SU-DHL-6 (cell line): Measurements from ENCODE around the gene SLC6A8.
A peak's percentile ranks its signal among the peaks of the same experiment; 100 is the strongest.

Experiments used
- H2AFZ ChIP-seq: fragments of 200-600 bp; sonication (generic); 2 replicates; pipeline ENCODE4 v1.6.1; 2014; ENCODE audit warnings: low read depth, mild to moderate bottlenecking, moderate library complexity, mixed read lengths, antibody characterized with exemption, low read length; ENCODE audit not compliant: severe bottlenecking
- H3F3A ChIP-seq: fragments of 200-600 bp; shearing (Covaris generic); 2 replicates; pipeline ENCODE4 v1.6.0; 2016; ENCODE audit warnings: antibody characterized with exemption, mild to moderate bottlenecking; ENCODE audit not compliant: insufficient read depth
- H3K27ac ChIP-seq: fragments of 200-600 bp; sonication (generic); 2 replicates; pipeline ENCODE4 v1.5.1; 2016; ENCODE audit warnings: low read depth, mild to moderate bottlenecking, low read length, moderate library complexity, mixed read lengths
- H3K27me3 ChIP-seq: fragments of 200-600 bp; sonication (generic), shearing (Covaris generic); 2 replicates; pipeline ENCODE4 v1.6.0; 2014; ENCODE audit warnings: mild to moderate bottlenecking, low read length
- H3K36me3 ChIP-seq: fragments of 200-600 bp; sonication (generic); 2 replicates; pipeline ENCODE4 v1.6.1; 2014; ENCODE audit warnings: mild to moderate bottlenecking, low read length, mixed read lengths
- H3K4me2 ChIP-seq: fragments of 300-600, 200-600 bp; shearing (Covaris generic), sonication (generic); 2 replicates; pipeline ENCODE4 v1.6.0; 2014; ENCODE audit warnings: low read length, low read depth, mild to moderate bottlenecking; ENCODE audit not compliant: poor library complexity, severe bottlenecking
- H3K4me3 ChIP-seq: fragments of 200-600 bp; sonication (generic); 2 replicates; pipeline ENCODE4 v1.5.1; 2014; ENCODE audit warnings: antibody characterized with exemption, low read length, mild to moderate bottlenecking, mixed read lengths; ENCODE audit not compliant: insufficient read depth, poor library complexity, severe bottlenecking
- H3K79me2 ChIP-seq: fragments of 200-600 bp; sonication (generic); 2 replicates; pipeline ENCODE4 v1.6.1; 2014; ENCODE audit warnings: mild to moderate bottlenecking, low read length, moderate library complexity; ENCODE audit not compliant: insufficient read depth
- H3K9ac ChIP-seq: fragments of 200-600 bp; sonication (generic); 2 replicates; pipeline ENCODE4 v1.7.0; 2014; ENCODE audit warnings: mild to moderate bottlenecking, low read length
- H3K9me2 ChIP-seq: fragments of 200-600 bp; sonication (generic); replicated peaks from 2 replicates; pipeline ENCODE4 v1.6.1; 2014; ENCODE audit warnings: low read length; ENCODE audit not compliant: insufficient read depth
- H3K9me3 ChIP-seq: fragments of 200-600 bp; sonication (generic); 2 replicates; pipeline ENCODE4 v1.6.1; 2014; ENCODE audit warnings: low read length, mixed read lengths; ENCODE audit not compliant: insufficient read depth
- H4K20me1 ChIP-seq: fragments of 200-600 bp; sonication (generic); 2 replicates; pipeline ENCODE4 v1.6.1; 2014; ENCODE audit warnings: low read depth, mild to moderate bottlenecking, antibody characterized with exemption, low read length, moderate library complexity, mixed read lengths
- CTCF ChIP-seq: fragments of 200-600 bp; sonication (generic); IDR thresholded peaks from one replicate; pipeline ENCODE4 v1.5.1; 2017; ENCODE audit warnings: antibody characterized with exemption, mild to moderate bottlenecking, low read length, moderate library complexity; ENCODE audit not compliant: insufficient read depth, poor library complexity, severe bottlenecking
- EZH2phosphoT487 ChIP-seq: fragments of 200-600 bp; sonication (generic), shearing (Covaris generic); conservative IDR thresholded peaks from 2 replicates; pipeline ENCODE4 v1.6.1; 2018; ENCODE audit warnings: mild to moderate bottlenecking, antibody characterized with exemption, low read length, moderate library complexity, mixed read lengths

The SLC6A8 gene

GRCh38 chrX:153657161-153657560 lies 30.6 kb upstream of the SLC6A8 start:
- Histone ChIP-seq H3K36me3 (no peaks in the 10 kb centered on the region), H3K9me2 (no peaks in the 10 kb centered on the region), H3K79me2 (no peaks in the 10 kb centered on the region), H3K9me3 (0 out of 2 replicates have a peak, but pooled peaks cover 3% of the 10 kb centered on the region), H2AFZ (no peak overlapping the region), H4K20me1 (no peaks in the 10 kb centered on the region), H3F3A (no peaks in the 10 kb centered on the region), H3K4me3 (no peak overlapping the region), H3K4me2 (no peak overlapping the region), H3K27ac (no peak overlapping the region), H3K27me3 (no peaks in the 10 kb centered on the region), H3K9ac (no peak overlapping the region)
- TF ChIP-seq EZH2phosphoT487 (no peak), CTCF (no peak)

- Histone ChIP-seq H3K79me2 (no peaks in the 10 kb centered on the region), H3K4me3 (no peak overlapping the region), H3K4me2 (no peak overlapping the region), H3F3A (no peaks in the 10 kb centered on the region), H3K27me3 (no peaks in the 10 kb centered on the region), H3K36me3 (no peaks in the 10 kb centered on the region), H2AFZ (no peak overlapping the region), H3K9ac (no peak overlapping the region), H3K9me3 (no peaks in the 10 kb centered on the region), H4K20me1 (no peaks in the 10 kb centered on the region), H3K27ac (no peak overlapping the region), H3K9me2 (no peaks in the 10 kb centered on the region)
- TF ChIP-seq CTCF = no peak
- no peak for TF ChIP-seq EZH2phosphoT487
Measured at GRCh38 chrX:153659268-153659667, 28.5 kb upstream of the SLC6A8 start.

- H3K4me2 ChIP-seq = no peak overlapping the region
- H4K20me1 ChIP-seq = no peaks in the 10 kb centered on the region
- H3K9me2 ChIP-seq = no peaks in the 10 kb centered on the region
- H3F3A ChIP-seq = no peaks in the 10 kb centered on the region
- H3K9me3 ChIP-seq = no peaks in the 10 kb centered on the region
- TF ChIP-seq CTCF (peak; percentile 44), EZH2phosphoT487 (no peak)
- H3K27ac ChIP-seq = no peak overlapping the region
- no peak overlapping the region for H3K4me3 ChIP-seq
- H3K36me3 ChIP-seq = no peaks in the 10 kb centered on the region
- H3K79me2 ChIP-seq = no peaks in the 10 kb centered on the region
- H3K27me3 ChIP-seq = no peaks in the 10 kb centered on the region
- no peak overlapping the region for H2AFZ ChIP-seq
- H3K9ac ChIP-seq = no peak overlapping the region
Measured at GRCh38 chrX:153662266-153662665, 25.5 kb upstream of the SLC6A8 start.
